HEK293T (cell line): Measurements from ENCODE around the gene ACBD3.

Experiments
- ARNT ChIP-seq: fragments of 450-650 bp; IDR thresholded peaks from 2 replicates; pipeline ENCODE4 v1.6.1; 2017; ENCODE audit warnings: mild to moderate bottlenecking
- BHLHE40 ChIP-seq: fragments of 450-650 bp; IDR thresholded peaks from 2 replicates; pipeline ENCODE4 v1.6.1; 2016; ENCODE audit warnings: mild to moderate bottlenecking, moderate library complexity, borderline replicate concordance
- ELF4 ChIP-seq: fragments of 450-650 bp; IDR thresholded peaks from 2 replicates; pipeline ENCODE4 v1.6.1; 2017; ENCODE audit warnings: antibody characterized with exemption
- FOXA1 ChIP-seq: fragments of 450-650 bp; IDR thresholded peaks from 2 replicates; pipeline ENCODE4 v1.6.1; 2016; ENCODE audit warnings: mild to moderate bottlenecking
- FOXK2 ChIP-seq: fragments of 450-650 bp; IDR thresholded peaks from 2 replicates; pipeline ENCODE4 v1.6.1; 2016; ENCODE audit warnings: mild to moderate bottlenecking
- FOXM1 ChIP-seq: fragments of 450-650 bp; IDR thresholded peaks from 2 replicates; pipeline ENCODE4 v1.6.1; 2017; ENCODE audit warnings: mild to moderate bottlenecking, borderline replicate concordance
- L3MBTL2 ChIP-seq: fragments of 450-650 bp; conservative IDR thresholded peaks from 2 replicates; pipeline ENCODE4 v1.6.1; 2016; ENCODE audit warnings: mild to moderate bottlenecking
- LEF1 ChIP-seq: fragments of 450-650 bp; IDR thresholded peaks from 2 replicates; pipeline ENCODE4 v1.6.1; 2017; ENCODE audit warnings: mild to moderate bottlenecking, borderline replicate concordance
- PKNOX1 ChIP-seq: fragments of 450-650 bp; IDR thresholded peaks from 2 replicates; pipeline ENCODE4 v1.6.1; 2016
- SP1 ChIP-seq: fragments of 450-650 bp; IDR thresholded peaks from 2 replicates; pipeline ENCODE4 v1.6.1; 2017
- SUZ12 ChIP-seq: fragments of 450-650 bp; IDR thresholded peaks from 2 replicates; pipeline ENCODE4 v1.6.1; 2016; ENCODE audit warnings: mild to moderate bottlenecking
- TARDBP ChIP-seq: fragments of 450-650 bp; IDR thresholded peaks from 2 replicates; pipeline ENCODE4 v1.6.1; 2016
- ZNF384 ChIP-seq: fragments of 450-650 bp; IDR thresholded peaks from 2 replicates; pipeline ENCODE4 v1.6.1; 2016

GRCh38 chr1:226095286-226095685 is 91.3 kb downstream of the ACBD3 start:
- TF ChIP-seq SUZ12 (no peak), L3MBTL2 (no peak), FOXA1 (no peak), ARNT (no peak), FOXM1 (no peak), LEF1 (no peak), TARDBP (no peak), SP1 (no peak), BHLHE40 (no peak), ZNF384 (no peak), ELF4 (no peak), FOXK2 (no peak), PKNOX1 (no peak)
